ENCODE results near the gene ADSL.
A peak's percentile ranks its signal among the peaks of the same experiment; 100 is the strongest.
"Not testable (repeated sequence)": the region's sequence is repeated elsewhere in the genome, so short reads cannot be mapped to it uniquely, and the experiment has no call there.

Gene ADSL

GRCh38 chr22:40376149-40376548, 29.8 kb downstream of the ADSL start:
- DNase-seq: no peak

GRCh38 chr22:40377931-40378330, 31.6 kb downstream of the ADSL start:
- no peak for DNase-seq

- not testable (repeated sequence) for DNase-seq
Measured at GRCh38 chr22:40378448-40378847, 32.1 kb downstream of the ADSL start.

- DNase-seq: no peak
Measured at GRCh38 chr22:40381461-40381860, 35.2 kb downstream of the ADSL start.

- DNase-seq: no peak
Measured at GRCh38 chr22:40383905-40384304, 37.6 kb downstream of the ADSL start.

- DNase-seq: no peak
Measured at GRCh38 chr22:40385036-40385782, 38.9 kb downstream of the ADSL start.

- DNase-seq: no peak
Measured at GRCh38 chr22:40387746-40388145, 41.4 kb downstream of the ADSL start.

- no peak for DNase-seq
Measured at GRCh38 chr22:40388231-40388630, 41.9 kb downstream of the ADSL start.

- no peak for DNase-seq
Measured at GRCh38 chr22:40391417-40391816, 45.1 kb downstream of the ADSL start.

- DNase-seq: no peak
Measured at GRCh38 chr22:40392618-40393017, 46.3 kb downstream of the ADSL start.

- DNase-seq: no peak
Measured at GRCh38 chr22:40394607-40395006, 48.3 kb downstream of the ADSL start.

GRCh38 chr22:40395607-40396006, 49.3 kb downstream of the ADSL start:
- no peak for DNase-seq

- DNase-seq: peak; percentile 45
Measured at GRCh38 chr22:40396882-40397281, 50.6 kb downstream of the ADSL start.

- DNase-seq: no peak
Measured at GRCh38 chr22:40397396-40397795, 51.1 kb downstream of the ADSL start.

GRCh38 chr22:40399621-40400020, 53.3 kb downstream of the ADSL start:
- no peak for DNase-seq

- no peak for DNase-seq
Measured at GRCh38 chr22:40400159-40400558, 53.9 kb downstream of the ADSL start.

GRCh38 chr22:40401532-40401931, 55.2 kb downstream of the ADSL start:
- no peak for DNase-seq

GRCh38 chr22:40401981-40402406, 55.7 kb downstream of the ADSL start:
- DNase-seq: no peak

GRCh38 chr22:40403141-40403540, 56.8 kb downstream of the ADSL start:
- DNase-seq: no peak

- DNase-seq: no peak
Measured at GRCh38 chr22:40403651-40404050, 57.4 kb downstream of the ADSL start.

GRCh38 chr22:40404251-40405177, 58.2 kb downstream of the ADSL start:
- DNase-seq: no peak

- DNase-seq: no peak
Measured at GRCh38 chr22:40405178-40406062, 59.1 kb downstream of the ADSL start.
